ENCODE results near the gene SELENBP1. TPM values are rescaled to one million over a fixed set of nuclear protein-coding genes. Genes with fewer than 3 reads are reported as not detected.
A peak's percentile ranks its signal among the peaks of the same experiment; 100 is the strongest.
"Not testable (repeated sequence)": the region's sequence is repeated elsewhere in the genome, so short reads cannot be mapped to it uniquely, and the experiment has no call there.

SELENBP1 gene
- total RNA-seq, 1 donor: 23.3 TPM

DNA sequence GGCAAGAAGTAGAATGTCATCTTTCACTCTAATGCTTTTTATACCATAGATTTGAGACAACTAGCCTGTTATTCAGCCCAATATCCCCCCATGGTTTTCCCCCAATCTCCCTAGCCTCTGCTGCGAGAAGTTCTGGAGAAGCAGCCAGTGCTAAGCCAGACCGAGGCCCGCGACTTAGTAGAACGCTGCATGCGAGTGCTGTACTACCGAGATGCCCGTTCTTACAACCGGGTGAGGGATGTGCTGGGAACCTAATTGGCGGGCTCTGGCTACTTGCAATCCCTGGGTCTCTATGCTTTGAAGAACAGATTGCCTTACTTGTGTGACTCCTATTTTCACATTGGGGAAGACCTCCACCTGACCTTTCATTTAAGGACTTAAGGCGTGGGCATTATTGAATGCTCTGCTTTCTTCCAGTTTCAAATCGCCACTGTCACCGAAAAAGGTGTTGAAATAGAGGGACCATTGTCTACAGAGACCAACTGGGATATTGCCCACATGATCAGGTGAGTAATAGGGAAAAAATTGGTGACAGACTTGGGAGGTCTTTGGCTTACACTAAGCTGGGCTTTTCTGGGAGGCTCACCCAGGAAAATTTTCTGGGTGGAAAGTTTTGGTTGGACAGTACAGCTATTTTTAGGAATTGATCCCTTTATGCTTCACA, 28.8 kb upstream of the SELENBP1 start:
- TF ChIP-seq, protein P1, sequence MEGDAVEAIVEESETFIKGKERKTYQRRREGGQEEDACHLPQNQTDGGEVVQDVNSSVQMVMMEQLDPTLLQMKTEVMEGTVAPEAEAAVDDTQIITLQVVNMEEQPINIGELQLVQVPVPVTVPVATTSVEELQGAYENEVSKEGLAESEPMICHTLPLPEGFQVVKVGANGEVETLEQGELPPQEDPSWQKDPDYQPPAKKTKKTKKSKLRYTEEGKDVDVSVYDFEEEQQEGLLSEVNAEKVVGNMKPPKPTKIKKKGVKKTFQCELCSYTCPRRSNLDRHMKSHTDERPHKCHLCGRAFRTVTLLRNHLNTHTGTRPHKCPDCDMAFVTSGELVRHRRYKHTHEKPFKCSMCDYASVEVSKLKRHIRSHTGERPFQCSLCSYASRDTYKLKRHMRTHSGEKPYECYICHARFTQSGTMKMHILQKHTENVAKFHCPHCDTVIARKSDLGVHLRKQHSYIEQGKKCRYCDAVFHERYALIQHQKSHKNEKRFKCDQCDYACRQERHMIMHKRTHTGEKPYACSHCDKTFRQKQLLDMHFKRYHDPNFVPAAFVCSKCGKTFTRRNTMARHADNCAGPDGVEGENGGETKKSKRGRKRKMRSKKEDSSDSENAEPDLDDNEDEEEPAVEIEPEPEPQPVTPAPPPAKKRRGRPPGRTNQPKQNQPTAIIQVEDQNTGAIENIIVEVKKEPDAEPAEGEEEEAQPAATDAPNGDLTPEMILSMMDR (IDR thresholded peaks at IDR 0.05; ENCODE audit: insufficient read depth, low read depth, low read length): no peak
- no peak overlapping the region for H3K4me3 ChIP-seq (ENCODE audit: low read depth, low read length)
- DNase-seq (ENCODE audit: low read depth): no peak

DNA sequence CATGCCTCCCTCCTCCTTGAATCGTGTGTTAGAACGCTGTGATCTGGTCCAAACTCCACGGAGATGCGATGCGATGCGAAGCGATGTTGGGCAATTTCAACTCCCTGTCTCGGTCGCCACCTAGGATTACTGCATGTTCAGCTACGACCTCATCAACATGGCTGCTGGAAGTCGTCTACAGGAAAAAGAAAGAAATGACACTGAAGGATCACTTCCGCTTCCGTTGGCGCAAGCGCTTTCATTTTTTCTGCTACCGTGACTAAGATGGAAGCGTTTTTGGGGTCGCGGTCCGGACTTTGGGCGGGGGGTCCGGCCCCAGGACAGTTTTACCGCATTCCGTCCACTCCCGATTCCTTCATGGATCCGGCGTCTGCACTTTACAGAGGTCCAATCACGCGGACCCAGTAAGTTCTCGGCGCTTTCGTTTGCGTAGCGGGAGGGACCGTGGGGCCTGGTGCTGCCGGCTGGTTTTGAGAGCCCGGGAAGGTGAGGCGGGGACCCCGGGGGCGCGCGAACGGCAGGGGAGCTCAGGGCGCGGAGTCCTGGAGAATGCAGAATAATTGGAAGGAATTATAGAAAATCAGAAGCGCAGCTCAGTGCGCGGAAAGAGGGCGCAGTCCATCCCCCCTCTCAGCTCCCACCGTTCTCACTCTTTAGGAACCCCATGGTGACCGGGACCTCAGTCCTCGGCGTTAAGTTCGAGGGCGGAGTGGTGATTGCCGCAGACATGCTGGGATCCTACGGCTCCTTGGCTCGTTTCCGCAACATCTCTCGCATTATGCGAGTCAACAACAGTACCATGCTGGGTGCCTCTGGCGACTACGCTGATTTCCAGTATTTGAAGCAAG, 27.0 kb upstream of the SELENBP1 start, which contains the start of gene PSMB4:
Gene PSMB4 (plus strand): TSS at position 250 of the 848 bp plus-strand sequence. CDS start 15 bp downstream, at position 265.
- DNase-seq (ENCODE audit: low read depth): peak; percentile 96

DNA sequence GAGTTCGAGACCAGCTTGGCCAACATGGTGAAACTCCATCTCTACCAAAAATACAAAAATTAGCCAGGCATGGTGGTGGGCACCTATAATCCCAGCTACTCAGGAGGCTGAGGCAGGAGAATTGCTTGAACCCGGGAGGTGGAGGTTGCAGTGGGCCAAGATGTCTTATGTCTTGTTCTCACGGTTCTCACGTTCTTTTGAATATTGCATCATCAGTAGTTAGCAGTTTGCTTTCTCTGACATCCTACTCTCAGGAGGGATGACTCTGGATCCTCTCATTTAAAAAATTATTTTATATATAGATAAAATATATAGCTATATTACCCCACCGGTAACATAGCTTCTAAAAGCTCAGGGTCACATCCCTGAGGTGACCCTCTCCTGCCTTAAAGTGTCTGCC, 23.8 kb upstream of the SELENBP1 start:
- DNase-seq (ENCODE audit: low read depth); H3K4me3 ChIP-seq (ENCODE audit: low read depth, low read length): not testable (repeated sequence)

More for the DNA sequence above, 27.0 kb upstream of the SELENBP1 start, which contains the start of gene PSMB4:
- peak within 1 kb of the TSS; percentile 71 for H3K4me3 ChIP-seq (ENCODE audit: low read depth, low read length)
- TF ChIP-seq, protein P1 (IDR thresholded peaks at IDR 0.05; ENCODE audit: insufficient read depth, low read depth, low read length): no peak

DNA sequence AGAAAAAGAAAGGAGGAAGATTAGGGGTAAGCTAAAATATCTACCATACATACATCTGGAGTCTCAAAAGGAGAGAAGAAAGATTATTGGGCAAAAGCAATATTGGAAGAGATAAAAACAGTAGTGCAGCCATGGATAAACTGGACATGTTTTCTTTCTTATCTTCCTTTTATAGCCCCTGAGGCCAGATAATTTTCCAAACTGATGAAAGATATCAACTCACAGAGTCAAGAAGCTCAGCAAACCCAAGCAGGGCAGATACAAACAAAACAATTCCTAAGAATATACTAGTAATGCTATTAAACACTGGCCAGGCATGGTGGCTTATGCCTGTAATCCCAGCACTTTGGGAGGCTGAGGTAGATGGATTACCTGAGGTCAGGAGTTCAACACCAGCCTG, 21.1 kb upstream of the SELENBP1 start:
- TF ChIP-seq, protein P1 (IDR thresholded peaks at IDR 0.05; ENCODE audit: insufficient read depth, low read depth, low read length): no peak
- no peak overlapping the region for H3K4me3 ChIP-seq (ENCODE audit: low read depth, low read length)
- no peak for DNase-seq (ENCODE audit: low read depth)

DNA sequence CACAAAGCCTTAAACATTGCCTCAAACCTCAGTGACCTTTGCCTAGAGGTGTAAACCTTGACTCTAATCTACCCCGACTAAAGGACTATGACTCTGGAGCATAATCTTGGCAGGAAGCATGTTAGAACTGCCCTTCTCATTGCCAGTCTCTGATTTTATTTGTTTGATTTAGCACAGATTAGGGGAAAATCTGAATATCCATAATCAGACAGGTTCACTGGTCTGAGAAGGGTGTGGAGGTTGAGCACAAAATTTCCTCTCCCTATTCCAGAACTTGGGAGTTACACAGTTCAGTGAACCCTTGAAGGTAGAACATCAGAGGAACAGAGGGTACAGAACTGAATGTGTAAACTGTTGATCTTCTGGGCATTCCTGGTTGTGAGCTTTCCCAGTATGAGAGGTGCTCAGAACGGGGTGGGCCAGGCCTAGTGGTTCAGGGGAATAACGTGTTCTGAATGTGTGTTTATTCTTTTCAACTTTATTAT, 18.6 kb upstream of the SELENBP1 start:
- no peak for DNase-seq (ENCODE audit: low read depth)
- TF ChIP-seq, protein P1 (IDR thresholded peaks at IDR 0.05; ENCODE audit: insufficient read depth, low read depth, low read length): no peak
- no peak overlapping the region for H3K4me3 ChIP-seq (ENCODE audit: low read depth, low read length)

DNA sequence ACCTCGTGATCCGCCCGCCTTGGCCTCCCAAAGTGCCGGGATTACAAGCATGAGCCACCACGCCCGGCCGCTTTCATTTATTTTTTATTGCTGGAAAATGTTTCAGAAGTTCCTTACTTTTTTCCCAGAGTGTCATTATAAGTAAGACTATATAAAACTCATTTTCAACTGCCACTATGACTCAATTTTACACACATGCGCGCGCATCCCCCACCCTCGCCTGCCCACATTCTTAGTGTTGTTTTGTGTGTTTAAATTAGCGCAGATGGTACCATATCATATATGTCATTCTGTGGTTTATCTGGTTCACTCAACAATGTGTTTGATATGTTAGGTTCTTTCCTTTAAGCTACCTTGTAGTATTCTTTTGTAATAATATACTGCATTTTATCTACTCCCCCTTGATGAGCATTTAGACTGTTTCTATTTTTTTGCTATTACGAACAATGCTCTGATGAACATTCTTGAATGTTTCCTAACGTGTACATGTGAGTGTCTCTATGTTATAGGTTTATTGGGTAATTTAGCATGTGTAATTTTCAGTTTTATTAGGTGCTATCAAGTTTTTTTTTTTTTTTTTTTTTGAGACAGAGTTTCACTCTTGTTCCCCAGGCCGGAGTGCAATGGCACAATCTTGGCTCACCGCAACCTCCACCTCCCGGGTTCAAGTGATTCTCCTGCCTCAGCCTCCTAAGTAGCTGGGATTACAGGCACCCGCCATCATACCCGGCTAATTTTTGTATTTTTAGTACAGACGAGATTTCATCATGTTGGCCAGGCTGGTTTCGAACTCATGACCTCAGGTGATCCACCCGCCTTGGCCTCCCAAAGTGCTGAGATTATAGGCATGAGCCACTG, 17.9 kb upstream of the SELENBP1 start:
- not testable (repeated sequence) for DNase-seq (ENCODE audit: low read depth); H3K4me3 ChIP-seq (ENCODE audit: low read depth, low read length)

DNA sequence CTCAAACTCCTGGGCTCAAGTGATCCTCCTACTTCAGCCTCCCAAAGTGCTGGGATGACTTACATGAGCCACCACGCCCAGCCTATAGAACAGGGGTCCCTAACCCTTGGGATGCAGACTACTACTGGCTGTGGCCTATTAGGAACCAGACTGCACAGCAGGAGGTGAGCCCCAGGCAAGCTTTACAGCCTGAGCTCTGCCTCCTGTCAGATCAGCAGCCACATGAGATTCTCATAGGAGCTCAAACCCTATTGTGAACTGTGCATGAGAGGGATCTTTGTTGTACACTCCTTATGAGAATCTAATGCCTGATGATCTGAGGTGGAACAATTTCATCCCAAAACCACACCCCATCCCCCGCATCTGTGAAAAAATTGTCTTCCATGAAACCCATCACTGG, 13.5 kb upstream of the SELENBP1 start:
- H3K4me3 ChIP-seq (ENCODE audit: low read depth, low read length): no peak overlapping the region
- no peak for DNase-seq (ENCODE audit: low read depth)
- TF ChIP-seq, protein P1 (IDR thresholded peaks at IDR 0.05; ENCODE audit: insufficient read depth, low read depth, low read length): no peak
